Mesenchymal stem cell (in vitro differentiated cells and primary cell): ENCODE measurements around the gene SRXN1.
A peak's percentile ranks its signal among the peaks of the same experiment; 100 is the strongest.

Experiments used
- DNase-seq: peaks from one replicate; pipeline ENCODE4 v3.0.0-alpha.2; 2013
- H2AFZ ChIP-seq: one replicate; pipeline ENCODE4 v1.6.1; 2013; ENCODE audit warnings: low read depth, mild to moderate bottlenecking, control low read depth, inconsistent platforms, low read length, moderate library complexity
- H2AK5ac ChIP-seq: 2 replicates; pipeline ENCODE4 v1.6.1; 2013; ENCODE audit warnings: low read length, moderate library complexity, mild to moderate bottlenecking, inconsistent platforms; ENCODE audit not compliant: severe bottlenecking
- H2BK120ac ChIP-seq: one replicate; pipeline ENCODE4 v1.6.1; 2013; ENCODE audit warnings: low read depth, mild to moderate bottlenecking, inconsistent platforms, low read length, moderate library complexity
- H2BK12ac ChIP-seq, 2 experiments: one replicate each; pipeline ENCODE4 v1.6.1; 2013; ENCODE audit warnings: inconsistent platforms in 2 of 2, low read length in 2 of 2, mild to moderate bottlenecking in 2 of 2, moderate library complexity in 2 of 2, control low read depth in 1 of 2
- H2BK15ac ChIP-seq: one replicate; pipeline ENCODE4 v1.6.1; 2013; ENCODE audit warnings: mild to moderate bottlenecking, low read depth, inconsistent platforms; ENCODE audit not compliant: poor library complexity, severe bottlenecking
- H2BK5ac ChIP-seq: 2 replicates; pipeline ENCODE4 v1.6.1; 2013; ENCODE audit warnings: low read depth, mild to moderate bottlenecking, low read length, control low read depth, inconsistent platforms; ENCODE audit not compliant: poor library complexity, severe bottlenecking
- H3K14ac ChIP-seq, 2 experiments: one replicate each; pipeline ENCODE4 v1.6.1; 2013; ENCODE audit warnings: inconsistent platforms in 2 of 2, low read length in 2 of 2, control low read depth in 1 of 2, mild to moderate bottlenecking in 1 of 2, moderate library complexity in 1 of 2
- H3K18ac ChIP-seq, 2 experiments: one replicate each; pipeline ENCODE4 v1.6.1; 2013; ENCODE audit warnings: inconsistent platforms in 2 of 2, low read length in 2 of 2, control low read depth in 1 of 2, low read depth in 1 of 2, mild to moderate bottlenecking in 1 of 2
- H3K23ac ChIP-seq, 2 experiments: one replicate each; pipeline ENCODE4 v1.6.1; 2013; ENCODE audit warnings: inconsistent platforms in 2 of 2, low read length in 2 of 2, mild to moderate bottlenecking in 2 of 2, moderate library complexity in 2 of 2, control low read depth in 1 of 2
- H3K27ac ChIP-seq: 2 replicates; pipeline ENCODE4 v1.5.1; 2013; ENCODE audit warnings: mild to moderate bottlenecking, moderate library complexity, low read length, control low read depth, inconsistent platforms; ENCODE audit not compliant: poor library complexity, severe bottlenecking
- H3K27me3 ChIP-seq, 2 experiments: 2 replicates each; pipeline versions ENCODE4 v1.6.1 to v1.7.0; 2013; ENCODE audit warnings: low read length in 2 of 2, mild to moderate bottlenecking in 2 of 2, moderate library complexity in 2 of 2, control low read depth in 1 of 2, inconsistent platforms in 1 of 2; ENCODE audit not compliant: control insufficient read depth in 1 of 2, insufficient read depth in 1 of 2
- H3K36me3 ChIP-seq, 2 experiments: 2 replicates each; pipeline versions ENCODE4 v1.6.1 to v1.7.0; 2013; ENCODE audit warnings: low read length in 2 of 2, control low read depth in 1 of 2, inconsistent platforms in 1 of 2, low read depth in 1 of 2, mild to moderate bottlenecking in 1 of 2; ENCODE audit not compliant: insufficient read depth in 2 of 2, control insufficient read depth in 1 of 2
- H3K4ac ChIP-seq, 2 experiments: one replicate each; pipeline ENCODE4 v1.6.1; 2013; ENCODE audit warnings: inconsistent platforms in 2 of 2, low read length in 2 of 2, mild to moderate bottlenecking in 2 of 2, moderate library complexity in 2 of 2, control low read depth in 1 of 2, low read depth in 1 of 2
- H3K4me1 ChIP-seq: 2 replicates; pipeline ENCODE4 v1.6.1; 2013; ENCODE audit warnings: low read depth, low read length, control low read depth; ENCODE audit not compliant: control insufficient read depth, insufficient read depth
- H3K4me2 ChIP-seq: 2 replicates; pipeline ENCODE4 v1.6.1; 2013; ENCODE audit warnings: low read length, mild to moderate bottlenecking, inconsistent platforms; ENCODE audit not compliant: poor library complexity, severe bottlenecking
- H3K4me3 ChIP-seq, 2 experiments: 2 replicates each; pipeline versions ENCODE4 v1.5.1 to v1.7.0; 2013; ENCODE audit warnings: low read length in 2 of 2, mild to moderate bottlenecking in 2 of 2, control low read depth in 1 of 2, low read depth in 1 of 2; ENCODE audit not compliant: insufficient read depth in 1 of 2
- H3K79me1 ChIP-seq: replicated peaks from 2 replicates; pipeline ENCODE4 v1.6.1; 2013; ENCODE audit warnings: mild to moderate bottlenecking, control low read depth, low read length, inconsistent platforms; ENCODE audit not compliant: poor library complexity, severe bottlenecking
- H3K9ac ChIP-seq: 2 replicates; pipeline ENCODE4 v1.7.0; 2013; ENCODE audit warnings: mild to moderate bottlenecking, low read length, moderate library complexity
- H3K9me3 ChIP-seq: 2 replicates; pipeline ENCODE4 v1.7.0; 2013; ENCODE audit warnings: mild to moderate bottlenecking, low read length; ENCODE audit not compliant: control insufficient read depth
- H4K8ac ChIP-seq: one replicate; pipeline ENCODE4 v1.6.1; 2013; ENCODE audit warnings: inconsistent platforms, mild to moderate bottlenecking, low read length, moderate library complexity
- H4K91ac ChIP-seq: one replicate; pipeline ENCODE4 v1.6.1; 2013; ENCODE audit warnings: mild to moderate bottlenecking, low read length, inconsistent platforms
- WGBS: methylation state at CpG from one replicate; pipeline ENCODE4 v1.1.7; 2013; ENCODE audit warnings: mixed read lengths; 5-methylcytosine and 5-hydroxymethylcytosine counted together

Gene SRXN1

GRCh38 chr20:651713-652614 lies 1.0 kb downstream of the SRXN1 start:
- Histone ChIP-seq H3K79me1 (peaks cover 33% of the 10 kb centered on the region), H3K4ac (no peak overlapping the region), H3K27ac (no peak overlapping the region), H3K9ac (peak overlapping the region; percentile 91), H2BK120ac (no peak overlapping the region), H3K23ac (no peak overlapping the region), H3K4me2 (peak overlapping the region; percentile 85), H3K14ac (peak overlapping the region in 1 of 2 experiments; percentile 29), H4K8ac (no peak overlapping the region), H2AFZ (no peak overlapping the region), H3K4me1 (peaks cover 15% of the 10 kb centered on the region), H3K9me3 (peaks cover 5% of the 10 kb centered on the region), H2BK12ac (peak overlapping the region in 1 of 2 experiments; percentile 11), H3K18ac (peak overlapping the region in 1 of 2 experiments; percentile 51), H3K4me3 (peak overlapping the region; percentile 79 to 99), H2BK5ac (no peak overlapping the region), H3K27me3 (peaks cover 12 to 15% of the 10 kb centered on the region in 2 experiments), H3K36me3 (peaks cover 30 to 39% of the 10 kb centered on the region in 2 experiments), H2AK5ac (no peak overlapping the region), H2BK15ac (no peak overlapping the region), H4K91ac (no peak overlapping the region)
- peak; percentile 20 for DNase-seq
- 53% methylated on average over 17 of the region's 20 CpGs for WGBS

- no peak overlapping the region for H3K27ac ChIP-seq
- H2BK12ac ChIP-seq: no peak overlapping the region
- WGBS: 88% methylated on average over 5 of the region's 5 CpGs
- peaks cover 5% of the 10 kb centered on the region for H3K9me3 ChIP-seq
- no peak overlapping the region for H2BK120ac ChIP-seq
- H3K4me3 ChIP-seq: peak overlapping the region in 1 of 2 experiments; percentile 34
- no peak overlapping the region for H2BK15ac ChIP-seq
- H3K4me2 ChIP-seq: no peak overlapping the region
- H3K36me3 ChIP-seq: peaks cover 31 to 44% of the 10 kb centered on the region in 2 experiments
- H2BK5ac ChIP-seq: no peak overlapping the region
- peaks cover 15% of the 10 kb centered on the region for H3K4me1 ChIP-seq
- no peak overlapping the region for H2AK5ac ChIP-seq
- no peak overlapping the region for H4K8ac ChIP-seq
- H3K14ac ChIP-seq: no peak overlapping the region
- no peak overlapping the region for H2AFZ ChIP-seq
- H3K27me3 ChIP-seq: peaks cover 4 to 8% of the 10 kb centered on the region in 2 experiments
- H3K79me1 ChIP-seq: peaks cover 36% of the 10 kb centered on the region
- no peak overlapping the region for H3K4ac ChIP-seq
- H3K9ac ChIP-seq: peak overlapping the region; percentile 27
- H3K23ac ChIP-seq: no peak overlapping the region
- DNase-seq: peak; percentile 15
- H3K18ac ChIP-seq: no peak overlapping the region
- no peak overlapping the region for H4K91ac ChIP-seq
Observed at GRCh38 chr20:650954-651353, 2.0 kb downstream of the SRXN1 start.

GRCh38 chr20:650281-650680 lies 2.7 kb downstream of the SRXN1 start:
- H3K9me3 ChIP-seq: peaks cover 5% of the 10 kb centered on the region
- H3K23ac ChIP-seq: no peak overlapping the region
- no peak overlapping the region for H3K18ac ChIP-seq
- peaks cover 19% of the 10 kb centered on the region for H3K4me1 ChIP-seq
- H3K79me1 ChIP-seq: peaks cover 36% of the 10 kb centered on the region
- no peak overlapping the region for H3K14ac ChIP-seq
- 79% methylated on average over 5 of the region's 5 CpGs for WGBS
- peak overlapping the region; percentile 27 for H3K9ac ChIP-seq
- H2AFZ ChIP-seq: no peak overlapping the region
- no peak overlapping the region for H2BK120ac ChIP-seq
- H2AK5ac ChIP-seq: no peak overlapping the region
- H2BK5ac ChIP-seq: no peak overlapping the region
- peaks cover 0 to under 1% of the 10 kb centered on the region in 2 experiments for H3K27me3 ChIP-seq
- no peak overlapping the region for H2BK12ac ChIP-seq
- H4K91ac ChIP-seq: no peak overlapping the region
- peaks cover 31 to 44% of the 10 kb centered on the region in 2 experiments for H3K36me3 ChIP-seq
- H2BK15ac ChIP-seq: no peak overlapping the region
- H4K8ac ChIP-seq: no peak overlapping the region
- H3K4ac ChIP-seq: no peak overlapping the region
- no peak overlapping the region for H3K4me2 ChIP-seq
- no peak overlapping the region for H3K27ac ChIP-seq
- no peak overlapping the region for H3K4me3 ChIP-seq
- no peak for DNase-seq

- H4K8ac ChIP-seq: no peak overlapping the region
- no peak overlapping the region for H3K18ac ChIP-seq
- H3K4me2 ChIP-seq: no peak overlapping the region
- no peak overlapping the region for H3K23ac ChIP-seq
- H3K9me3 ChIP-seq: peaks cover 5% of the 10 kb centered on the region
- no peak overlapping the region for H3K4ac ChIP-seq
- no peak overlapping the region for H2BK15ac ChIP-seq
- peaks cover 36% of the 10 kb centered on the region for H3K79me1 ChIP-seq
- peaks cover 17% of the 10 kb centered on the region for H3K4me1 ChIP-seq
- H2AFZ ChIP-seq: no peak overlapping the region
- no peak overlapping the region for H3K4me3 ChIP-seq
- DNase-seq: no peak
- no peak overlapping the region for H2BK120ac ChIP-seq
- no peak overlapping the region for H3K27ac ChIP-seq
- H2BK12ac ChIP-seq: no peak overlapping the region
- peaks cover 4 to 7% of the 10 kb centered on the region in 2 experiments for H3K27me3 ChIP-seq
- no peak overlapping the region for H3K9ac ChIP-seq
- peaks cover 31 to 44% of the 10 kb centered on the region in 2 experiments for H3K36me3 ChIP-seq
- no peak overlapping the region for H3K14ac ChIP-seq
- no peak overlapping the region for H4K91ac ChIP-seq
- WGBS: 100% methylated on average over 2 of the region's 2 CpGs
- no peak overlapping the region for H2AK5ac ChIP-seq
- H2BK5ac ChIP-seq: no peak overlapping the region
Observed at GRCh38 chr20:647479-648019, 5.5 kb downstream of the SRXN1 start.
